GM13976 (cell line): ENCODE results near the gene NCSTN.

ENCODE experiments used
- DNase-seq: peaks from one replicate; pipeline ENCODE4 v3.0.0; 2012; ENCODE audit warnings: low spot score
- in situ Hi-C: fragments of 300-500 bp; cut with MboI; formaldehyde crosslinking; loops from one replicate; pipeline ENCODE4 v1.12.0; 2022; ENCODE audit warnings: low sequenced_read_pairs, mixed read lengths, inconsistent platforms; ENCODE audit not compliant: unreplicated experiment
- TF ChIP-seq, protein P1 (sequence below): IDR thresholded peaks from 2 replicates; pipeline ENCODE4 v1.5.1; 2012; ENCODE audit warnings: borderline replicate concordance, mild to moderate bottlenecking; ENCODE audit not compliant: insufficient read depth; ENCODE audit errors: extremely low read depth, missing control alignments, control extremely low read depth

NCSTN gene

DNA sequence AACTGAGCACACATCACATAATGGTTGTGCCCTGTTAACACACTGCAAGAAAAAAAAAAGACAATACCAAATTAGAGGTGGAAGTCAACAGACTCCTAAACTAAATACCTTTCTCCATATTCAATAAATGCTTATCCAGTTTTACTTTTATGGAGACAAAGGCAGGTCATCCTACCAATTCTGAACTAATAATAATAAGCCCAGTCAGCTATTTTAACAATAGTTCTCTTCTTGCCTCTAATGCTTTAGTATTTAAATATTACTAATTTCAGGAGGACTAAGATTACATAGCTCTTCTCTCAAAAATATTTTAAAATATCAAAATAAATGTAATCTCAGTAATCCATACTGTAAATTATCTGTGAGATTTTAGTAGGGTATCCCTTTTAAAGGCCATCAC is 10.7 kb upstream of the NCSTN start:
- in situ Hi-C loops, result no loop called here
- TF ChIP-seq, protein P1, sequence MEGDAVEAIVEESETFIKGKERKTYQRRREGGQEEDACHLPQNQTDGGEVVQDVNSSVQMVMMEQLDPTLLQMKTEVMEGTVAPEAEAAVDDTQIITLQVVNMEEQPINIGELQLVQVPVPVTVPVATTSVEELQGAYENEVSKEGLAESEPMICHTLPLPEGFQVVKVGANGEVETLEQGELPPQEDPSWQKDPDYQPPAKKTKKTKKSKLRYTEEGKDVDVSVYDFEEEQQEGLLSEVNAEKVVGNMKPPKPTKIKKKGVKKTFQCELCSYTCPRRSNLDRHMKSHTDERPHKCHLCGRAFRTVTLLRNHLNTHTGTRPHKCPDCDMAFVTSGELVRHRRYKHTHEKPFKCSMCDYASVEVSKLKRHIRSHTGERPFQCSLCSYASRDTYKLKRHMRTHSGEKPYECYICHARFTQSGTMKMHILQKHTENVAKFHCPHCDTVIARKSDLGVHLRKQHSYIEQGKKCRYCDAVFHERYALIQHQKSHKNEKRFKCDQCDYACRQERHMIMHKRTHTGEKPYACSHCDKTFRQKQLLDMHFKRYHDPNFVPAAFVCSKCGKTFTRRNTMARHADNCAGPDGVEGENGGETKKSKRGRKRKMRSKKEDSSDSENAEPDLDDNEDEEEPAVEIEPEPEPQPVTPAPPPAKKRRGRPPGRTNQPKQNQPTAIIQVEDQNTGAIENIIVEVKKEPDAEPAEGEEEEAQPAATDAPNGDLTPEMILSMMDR, result no peak
- DNase-seq, result no peak

DNA sequence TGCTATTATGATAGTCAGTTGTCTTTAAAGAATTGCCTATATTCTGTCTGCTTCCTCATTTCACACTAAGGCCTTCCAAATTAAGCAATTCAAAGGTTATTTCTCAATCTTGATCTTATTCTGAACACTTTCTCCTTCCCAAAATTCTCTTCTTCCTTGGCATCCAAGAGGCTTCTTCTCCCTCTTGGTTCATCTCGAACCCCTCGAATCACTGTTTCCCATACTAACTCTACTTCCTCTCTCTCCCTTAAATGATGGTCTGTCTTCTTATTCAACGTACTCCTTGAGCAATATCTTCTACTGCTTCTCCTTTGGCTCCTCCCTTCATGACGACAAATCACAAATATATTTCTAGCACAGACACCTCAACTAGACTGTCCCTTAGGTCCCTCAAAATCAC is 4.6 kb upstream of the NCSTN start:
- no peak for DNase-seq
- in situ Hi-C loops, result no loop called here
- TF ChIP-seq, protein P1, result no peak

DNA sequence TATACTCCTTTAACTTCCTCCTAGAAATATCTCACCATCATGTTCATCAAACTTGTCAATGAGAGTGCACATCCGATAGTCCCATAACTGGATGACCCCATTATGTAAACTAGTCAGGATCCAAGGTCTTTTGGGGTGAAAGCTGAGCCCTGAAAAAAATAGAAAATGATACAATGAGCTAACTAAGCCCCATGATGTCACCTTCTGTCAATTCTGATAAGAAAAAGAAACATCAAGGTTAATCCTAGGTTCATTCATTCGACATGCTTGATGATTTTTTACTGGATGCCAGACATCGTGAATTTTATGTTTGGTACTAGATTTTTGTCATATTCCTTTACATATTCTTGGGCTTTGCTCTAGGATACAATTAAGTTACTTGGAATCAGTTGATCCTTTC is 3.0 kb upstream of the NCSTN start:
- in situ Hi-C loops, result no loop called here
- DNase-seq, result no peak
- TF ChIP-seq, protein P1, result no peak

DNA sequence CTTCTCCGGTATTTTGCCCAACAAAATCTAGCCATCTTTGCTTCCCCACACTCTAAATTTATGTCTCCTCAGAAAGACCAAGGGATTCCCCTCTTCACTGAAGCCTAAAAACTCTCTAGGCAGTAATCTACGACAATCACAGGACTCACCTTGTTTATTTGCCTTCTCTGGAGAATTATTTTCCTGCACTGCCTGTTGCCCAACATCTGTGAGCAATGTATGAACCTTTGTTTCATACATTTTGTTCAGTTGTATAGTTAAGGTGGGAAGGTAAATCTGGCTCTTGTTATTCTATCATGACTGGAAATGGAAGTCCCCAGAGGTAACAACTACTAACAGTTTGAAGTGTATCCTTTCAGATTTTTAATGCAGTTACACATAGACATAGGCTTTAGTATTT is 2.3 kb upstream of the NCSTN start:
- DNase-seq, result no peak
- TF ChIP-seq, protein P1, result no peak
- in situ Hi-C loops, result no loop called here

DNA sequence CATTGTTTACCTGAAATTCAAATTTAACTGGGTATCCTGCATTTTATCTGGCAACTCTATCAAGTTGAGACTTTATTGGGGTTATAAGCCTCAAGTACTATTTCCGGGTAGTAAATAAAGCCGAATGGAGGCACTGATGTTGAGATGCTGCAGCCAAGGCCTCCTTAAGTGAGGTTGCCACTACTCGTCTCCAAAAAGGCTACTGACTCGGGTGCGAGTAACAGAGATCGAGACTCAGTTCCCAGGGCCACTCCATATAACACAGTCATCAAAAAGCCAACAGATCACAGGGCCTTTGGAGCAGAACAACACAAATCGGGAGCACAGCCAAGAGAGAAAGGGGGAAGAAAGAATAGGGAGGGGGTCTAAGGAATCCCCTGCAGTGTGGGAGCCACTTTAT is 657 bp upstream of the NCSTN start:
- in situ Hi-C loops, result no loop called here
- TF ChIP-seq, protein P1, result no peak
- DNase-seq, result no peak

DNA sequence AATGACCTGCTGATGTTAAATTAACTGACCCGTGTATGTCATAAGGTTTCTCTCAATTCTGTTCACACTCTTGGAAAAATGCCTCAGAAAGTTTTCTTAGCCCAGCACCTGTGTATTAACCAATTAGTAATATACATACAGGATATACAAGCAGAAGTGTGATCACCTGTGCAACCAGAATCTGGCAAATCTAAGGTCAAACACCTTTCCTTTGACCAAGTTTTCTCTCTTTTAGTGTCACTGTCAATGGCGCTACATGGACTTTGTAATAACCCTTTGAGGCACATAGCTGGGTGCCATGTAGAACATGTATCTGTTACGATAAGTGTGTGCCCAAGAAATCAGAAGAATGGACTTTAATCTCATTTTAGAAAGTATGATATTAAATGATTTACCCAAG is 1.1 kb downstream of the NCSTN start:
- in situ Hi-C loops, result no loop called here
- no peak for DNase-seq
- TF ChIP-seq, protein P1, result no peak

DNA sequence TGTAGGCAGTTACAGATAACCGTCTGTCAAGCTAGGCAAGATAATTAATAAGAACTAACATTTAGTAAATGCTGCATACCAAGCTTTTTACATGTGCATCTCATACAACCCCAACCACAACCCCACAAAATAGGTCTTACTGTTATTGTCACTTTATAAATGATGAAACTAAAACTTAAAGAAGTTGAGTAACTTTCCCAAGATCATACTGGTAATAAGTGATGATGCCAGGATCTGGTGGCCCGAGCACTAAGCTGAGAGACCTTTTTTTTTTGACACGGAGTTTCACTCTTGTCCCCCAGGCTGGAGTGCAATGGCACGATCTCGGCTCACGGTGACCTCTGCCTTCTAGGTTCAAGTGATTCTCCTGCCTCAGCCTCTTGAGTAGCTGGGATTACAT is 1.8 kb downstream of the NCSTN start:
- DNase-seq, result no peak
- TF ChIP-seq, protein P1, result no peak
- in situ Hi-C loops, result no loop called here
